ENCODE measurements around the gene RUFY3.
"Not testable (repeated sequence)": the region's sequence is repeated elsewhere in the genome, so short reads cannot be mapped to it uniquely, and the experiment has no call there.

Gene RUFY3

GRCh38 chr4:70739496-70740337 lies 18.0 kb downstream of the RUFY3 start:
- DNase-seq, result no peak

DNA sequence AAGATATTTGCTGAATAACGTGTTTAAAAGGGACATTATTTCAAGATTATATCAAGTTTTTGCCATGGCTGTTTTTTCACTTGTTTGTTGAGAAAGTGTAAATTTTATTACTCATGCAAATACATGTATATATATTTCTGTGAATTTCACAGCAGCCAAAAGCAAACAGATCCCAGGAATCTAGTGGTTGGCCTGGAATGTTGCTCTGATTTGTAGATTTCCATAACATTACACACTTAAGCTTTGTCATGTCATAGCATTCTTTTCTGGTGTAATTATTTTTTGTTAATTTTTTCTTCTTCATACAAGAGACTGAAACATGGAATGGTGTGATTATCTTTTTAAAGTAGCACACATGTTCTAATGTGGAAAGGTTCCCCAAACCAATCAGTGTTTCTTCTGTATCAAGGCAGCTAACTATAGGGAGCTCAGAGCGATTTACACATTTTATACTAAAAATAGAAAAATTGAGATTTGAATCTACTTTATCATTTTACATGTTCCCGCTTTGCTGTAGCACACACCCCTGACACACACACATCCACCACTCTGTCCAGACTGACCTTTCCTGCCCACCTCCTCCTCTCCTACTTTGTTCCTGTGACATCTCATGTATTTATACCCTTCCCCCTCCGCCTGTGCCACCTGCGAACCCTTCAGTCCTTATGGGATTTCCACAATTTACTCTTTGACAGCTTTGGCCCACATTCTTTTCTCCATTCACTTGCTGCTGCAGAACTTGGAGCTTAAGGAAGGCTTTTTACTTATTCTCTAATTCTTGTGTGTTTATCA lies 20.3 kb downstream of the RUFY3 start:
- DNase-seq, result no peak

DNA sequence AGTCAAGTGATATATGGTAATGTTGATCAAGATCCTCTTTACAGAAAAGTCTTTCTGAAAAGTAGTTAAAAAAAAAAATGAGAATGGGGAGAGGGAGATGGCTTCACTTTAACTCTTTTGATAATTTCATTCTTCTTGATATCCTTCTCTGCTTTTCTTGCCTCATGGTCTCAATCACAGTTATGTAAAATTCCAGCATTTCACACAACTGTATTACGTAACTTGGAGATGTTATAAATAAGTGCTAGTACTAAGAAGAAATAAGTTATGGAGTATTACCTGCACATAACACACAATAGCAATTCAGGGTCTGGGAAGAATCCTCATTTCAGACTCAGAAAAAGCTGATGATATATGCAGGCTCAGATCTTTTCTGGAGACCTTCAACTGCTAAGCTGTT lies 22.0 kb downstream of the RUFY3 start:
- DNase-seq, result no peak

DNA sequence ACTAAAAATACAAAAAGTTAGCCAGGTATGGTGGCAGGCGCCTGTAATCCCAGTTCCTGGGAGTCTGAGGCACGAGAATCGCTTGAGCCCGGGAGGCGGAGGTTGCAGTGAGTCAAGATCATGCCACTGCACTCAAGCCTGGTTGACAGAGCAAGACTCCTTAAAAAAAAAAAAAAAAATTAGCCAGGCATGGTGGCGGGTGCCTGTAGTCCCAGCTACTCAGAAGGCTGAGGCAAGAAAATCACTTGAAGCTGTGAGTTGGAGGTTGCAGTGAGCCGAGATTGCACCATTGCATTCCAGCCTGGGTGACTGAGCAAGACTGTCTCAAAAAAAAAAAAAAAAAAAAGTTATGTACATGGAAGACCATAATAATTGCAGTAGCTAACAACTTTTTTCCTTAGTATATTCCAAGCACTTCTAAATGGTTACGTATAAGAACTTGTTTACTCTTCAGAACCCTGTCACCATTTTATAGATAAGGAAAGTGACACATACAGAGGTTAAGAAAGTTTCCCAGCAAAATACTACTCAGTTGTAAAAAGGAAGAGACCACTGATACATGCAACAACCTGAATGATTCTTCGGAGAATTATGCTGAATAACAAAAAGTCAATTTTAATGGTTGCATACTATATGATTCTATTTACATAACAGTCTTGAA lies 24.5 kb downstream of the RUFY3 start:
- DNase-seq, result no peak

DNA sequence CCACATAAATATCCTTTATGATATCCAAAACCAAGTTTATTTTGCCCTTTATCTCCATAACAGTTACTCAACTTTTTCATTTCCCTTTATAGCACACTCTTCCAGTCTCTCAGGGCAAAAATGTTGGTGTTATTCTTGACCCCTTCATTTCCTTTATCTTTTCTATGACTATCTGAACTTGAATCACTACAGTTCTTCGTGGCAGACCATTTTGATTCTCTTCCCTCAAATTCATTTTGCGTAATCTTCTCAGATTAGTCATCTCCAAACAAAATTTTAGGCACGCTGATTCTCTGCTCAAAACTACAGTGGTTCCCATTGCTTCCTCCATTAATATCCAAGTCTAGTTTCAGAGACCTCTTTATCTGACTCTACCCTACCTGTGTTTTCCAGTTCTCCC lies 26.1 kb downstream of the RUFY3 start:
- no peak for DNase-seq

GRCh38 chr4:70749313-70749712 lies 27.5 kb downstream of the RUFY3 start:
- no peak for DNase-seq

- no peak for DNase-seq
Measured at GRCh38 chr4:70752236-70752635, 30.5 kb downstream of the RUFY3 start.

- DNase-seq, result no peak
Measured at GRCh38 chr4:70753630-70754029, 31.9 kb downstream of the RUFY3 start.

DNA sequence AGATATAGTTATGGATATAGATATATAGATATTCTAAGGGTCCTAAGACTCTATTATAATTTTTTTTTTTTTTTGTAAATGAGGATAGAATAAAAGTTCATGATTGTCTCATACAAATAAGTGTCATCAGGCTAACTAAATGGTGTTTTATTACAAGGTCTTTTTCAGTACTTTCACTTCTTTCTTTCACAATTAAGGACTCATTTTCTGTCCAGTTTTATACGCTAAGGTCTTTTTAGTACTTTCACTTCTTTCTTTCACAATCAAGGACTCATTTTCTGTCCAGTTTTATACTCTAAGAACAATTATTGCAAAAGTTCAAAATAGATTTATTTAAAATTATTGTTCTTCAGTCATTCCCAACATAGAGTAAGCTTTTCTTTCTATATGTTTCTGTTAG lies 32.7 kb downstream of the RUFY3 start:
- DNase-seq, result no peak

DNA sequence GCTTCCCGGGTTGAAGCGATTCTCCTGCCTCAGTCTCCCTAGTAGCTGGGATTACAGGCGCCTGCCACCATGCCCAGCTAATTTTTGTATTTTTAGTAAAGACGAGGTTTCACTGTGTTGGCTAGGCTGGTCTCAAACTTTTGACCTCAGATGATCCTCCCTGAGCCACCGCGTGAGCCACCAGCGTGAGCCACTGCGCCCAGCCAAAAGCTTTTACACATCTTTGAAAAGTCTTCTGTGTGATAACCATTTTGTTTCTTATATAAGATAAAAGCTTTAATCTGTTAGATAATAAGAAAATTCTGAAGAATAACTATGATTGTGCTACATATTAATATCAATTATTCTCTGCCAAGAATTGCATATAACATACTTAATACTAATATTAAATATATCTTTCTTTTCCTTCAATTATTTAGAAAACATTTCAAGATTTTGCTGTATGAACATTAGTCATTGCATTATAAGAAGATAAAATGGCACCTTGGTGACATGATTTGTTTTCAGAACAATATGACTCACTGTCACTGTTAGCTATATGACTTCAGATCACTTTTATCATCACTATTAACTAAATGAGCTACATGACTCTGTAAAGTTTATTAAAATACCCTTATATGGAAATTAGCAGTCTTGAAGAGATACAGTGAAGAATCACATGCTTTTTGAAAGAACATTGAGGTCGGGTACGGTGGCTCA lies 33.4 kb downstream of the RUFY3 start:
- DNase-seq, result no peak

DNA sequence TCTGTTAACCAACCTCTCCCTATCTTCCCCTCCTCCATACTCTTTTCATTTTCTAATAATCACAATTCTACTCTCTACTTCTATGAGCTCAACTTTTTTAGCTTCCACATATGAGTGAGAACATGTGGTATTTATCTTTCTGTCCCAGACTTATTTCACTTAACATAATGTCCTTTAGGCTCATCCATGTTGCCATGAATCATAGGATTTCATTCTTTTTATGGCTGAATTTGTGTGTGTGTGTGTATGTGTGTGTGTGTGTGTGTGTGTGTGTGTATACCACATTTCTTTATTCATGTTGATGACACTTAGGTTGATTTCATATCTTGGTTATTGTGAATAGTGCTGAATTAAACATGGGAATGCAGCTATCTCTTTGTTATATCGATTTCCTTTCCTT lies 37.4 kb downstream of the RUFY3 start:
- DNase-seq, result no peak

DNA sequence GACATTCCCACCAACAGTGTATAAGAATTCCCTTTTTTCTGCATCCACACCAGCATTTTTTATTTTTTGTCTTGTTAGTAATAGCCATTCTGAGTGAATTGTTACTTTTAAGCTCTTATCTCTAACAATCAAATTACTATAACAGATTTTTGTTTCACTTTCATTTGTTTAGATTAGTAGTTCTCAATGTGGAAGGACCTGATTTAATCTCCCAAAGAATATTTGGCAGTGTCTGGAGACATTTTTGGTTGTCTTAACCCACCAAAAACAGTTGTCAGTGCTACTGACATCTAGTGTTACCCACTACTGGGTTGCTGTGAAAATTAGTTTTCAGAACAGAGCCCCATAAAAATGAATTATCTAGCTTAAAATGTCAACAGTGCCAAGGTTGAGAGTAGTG lies 37.9 kb downstream of the RUFY3 start:
- no peak for DNase-seq

DNA sequence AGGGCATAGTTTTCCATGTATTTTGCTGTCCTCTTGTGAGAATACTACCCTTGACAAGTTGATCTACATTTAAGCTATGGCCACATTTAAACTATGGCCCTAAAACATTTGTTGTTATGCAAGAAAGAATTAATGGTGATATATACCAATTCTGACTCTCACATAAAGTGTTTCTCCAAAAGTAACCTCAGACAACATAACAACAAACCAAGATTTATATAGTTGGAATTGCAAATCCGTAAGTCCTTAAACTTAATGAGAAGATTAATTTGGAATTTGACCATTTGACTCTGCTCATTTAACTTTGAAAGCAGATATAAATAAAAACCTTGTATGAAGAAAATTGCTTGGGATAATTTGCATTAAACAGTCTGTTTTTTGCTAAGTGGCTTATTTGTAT lies 38.9 kb downstream of the RUFY3 start:
- DNase-seq, result no peak

GRCh38 chr4:70761276-70761816 lies 39.6 kb downstream of the RUFY3 start:
- no peak for DNase-seq

DNA sequence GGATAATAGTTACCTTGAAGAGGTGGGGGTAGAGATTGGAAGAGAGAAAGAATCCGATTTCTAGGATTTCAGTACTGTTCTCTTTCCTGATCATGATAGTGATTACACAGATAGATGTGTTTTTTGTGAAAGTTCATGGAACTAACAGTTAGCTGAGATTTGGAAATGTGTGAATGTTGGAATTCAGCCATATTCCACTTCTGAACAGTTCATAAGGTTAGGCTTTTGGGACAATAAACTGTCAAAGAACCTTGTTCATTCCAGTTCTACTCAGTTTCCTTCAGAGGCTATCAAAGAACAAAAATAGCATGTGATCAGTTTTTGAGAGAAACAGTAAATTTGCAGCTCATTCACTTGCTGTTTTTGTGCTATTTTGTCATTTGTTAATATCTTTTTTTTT lies 43.6 kb downstream of the RUFY3 start:
- DNase-seq, result no peak

GRCh38 chr4:70768301-70768948 lies 46.7 kb downstream of the RUFY3 start:
- DNase-seq, result no peak

- not testable (repeated sequence) for DNase-seq
Measured at GRCh38 chr4:70769396-70769795, 47.6 kb downstream of the RUFY3 start.

GRCh38 chr4:70772929-70773555 lies 51.3 kb downstream of the RUFY3 start:
- no peak for DNase-seq

DNA sequence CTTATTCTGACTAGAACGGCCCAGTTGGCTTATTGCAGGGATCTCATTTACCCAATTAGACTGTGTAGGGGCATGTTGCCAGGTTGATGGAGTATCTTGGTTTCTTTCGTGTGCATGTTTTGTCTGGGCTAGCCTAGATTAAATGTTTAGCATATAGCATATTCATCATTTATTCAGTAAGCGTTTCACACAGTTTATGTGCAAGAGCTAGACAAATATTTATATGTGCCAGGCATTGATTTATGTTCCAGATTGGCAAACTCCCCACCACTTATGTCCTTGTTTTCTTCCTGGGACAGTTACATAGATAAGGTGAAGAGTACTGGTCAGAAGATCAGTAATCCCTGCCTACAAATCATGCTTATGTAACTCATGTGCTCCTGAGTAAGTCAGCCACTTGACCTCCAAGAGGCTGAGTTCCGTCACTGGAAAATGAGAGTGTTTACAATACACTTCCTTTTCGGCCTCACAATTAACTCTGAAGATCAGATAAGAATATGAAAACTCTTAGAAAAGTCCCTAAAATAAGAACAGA lies 57.2 kb downstream of the RUFY3 start:
- no peak for DNase-seq

- no peak for DNase-seq
Measured at GRCh38 chr4:70783096-70783495, 61.3 kb downstream of the RUFY3 start.

DNA sequence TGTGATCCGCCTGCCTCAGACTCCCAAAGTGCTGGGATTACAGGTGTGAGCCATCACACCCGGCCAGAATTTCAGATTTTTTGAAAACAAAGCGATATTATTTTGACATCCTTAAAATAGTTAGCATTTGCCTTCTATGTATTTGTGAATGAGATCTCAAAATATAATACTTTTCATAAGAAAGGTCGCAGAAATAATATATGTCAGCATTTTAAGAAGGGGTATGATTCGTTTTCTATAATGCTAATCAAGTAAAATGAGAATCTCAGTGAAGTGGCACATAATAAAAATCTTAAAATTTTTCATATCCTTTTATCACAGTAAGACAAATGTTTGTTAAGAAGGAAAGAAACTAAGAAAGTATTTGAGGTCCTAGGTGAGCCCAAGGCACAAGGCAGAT lies 65.7 kb downstream of the RUFY3 start:
- DNase-seq, result no peak

DNA sequence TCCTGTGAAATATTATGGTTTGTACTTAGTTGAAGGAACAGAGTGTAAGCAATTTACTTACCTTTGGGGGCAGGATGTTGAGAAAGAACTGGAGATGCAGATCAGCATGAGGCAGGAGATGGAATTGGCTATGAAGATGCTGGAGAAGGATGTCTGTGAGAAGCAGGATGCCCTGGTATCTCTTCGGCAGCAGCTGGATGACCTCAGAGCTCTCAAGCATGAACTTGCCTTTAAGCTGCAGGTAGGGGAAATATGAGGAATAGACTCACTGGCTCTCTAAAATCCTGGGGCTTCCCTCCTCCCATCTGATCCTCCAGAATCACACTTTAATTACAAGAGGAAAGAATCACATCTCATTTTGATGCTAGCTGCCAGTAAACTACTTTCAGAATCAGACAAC lies 67.0 kb downstream of the RUFY3 start:
- DNase-seq, result no peak
